Measurements from ENCODE around the gene SHKBP1.

SHKBP1 gene

DNA sequence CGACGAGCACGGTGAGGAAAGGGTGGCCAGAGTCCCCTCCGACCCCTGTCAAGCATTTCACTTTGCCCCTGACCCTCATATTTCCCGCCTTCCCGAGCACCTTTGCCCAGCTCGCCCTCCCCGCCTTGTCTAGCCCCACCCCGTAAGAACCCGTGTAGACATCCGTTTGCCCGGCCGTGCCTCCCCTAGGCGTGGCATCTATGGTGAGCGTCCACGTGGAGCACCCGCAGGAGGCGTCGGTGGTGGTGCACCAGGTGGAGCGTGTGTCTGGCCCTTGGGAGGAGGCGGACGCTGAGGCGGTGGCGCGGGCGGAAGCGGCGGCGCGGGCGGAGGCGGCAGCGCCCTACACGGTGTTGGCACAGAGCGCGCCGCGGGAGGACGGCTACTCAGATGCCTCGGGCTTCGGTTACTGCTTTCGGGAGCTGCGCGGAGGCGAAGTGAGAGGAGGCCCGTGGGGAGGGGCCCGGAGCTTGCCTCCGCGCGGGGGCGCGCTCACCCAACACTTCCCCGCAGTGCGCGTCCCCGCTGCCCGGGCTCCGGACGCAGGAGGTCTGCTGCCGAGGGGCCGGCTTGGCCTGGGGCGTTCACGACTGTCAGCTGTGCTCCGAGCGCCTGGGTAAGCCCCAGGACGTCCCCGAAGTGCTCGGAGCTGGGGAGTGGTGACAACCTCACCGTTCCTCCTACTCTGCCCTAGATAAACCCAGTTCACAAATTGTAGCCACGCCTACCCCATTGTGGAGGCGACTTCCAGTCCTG lies 28.7 kb downstream of the SHKBP1 start:
- H3K79me1 ChIP-seq (replicated peaks; ENCODE audit: low read length, poor library complexity, severe bottlenecking) = no peaks in the 10 kb centered on the region

DNA sequence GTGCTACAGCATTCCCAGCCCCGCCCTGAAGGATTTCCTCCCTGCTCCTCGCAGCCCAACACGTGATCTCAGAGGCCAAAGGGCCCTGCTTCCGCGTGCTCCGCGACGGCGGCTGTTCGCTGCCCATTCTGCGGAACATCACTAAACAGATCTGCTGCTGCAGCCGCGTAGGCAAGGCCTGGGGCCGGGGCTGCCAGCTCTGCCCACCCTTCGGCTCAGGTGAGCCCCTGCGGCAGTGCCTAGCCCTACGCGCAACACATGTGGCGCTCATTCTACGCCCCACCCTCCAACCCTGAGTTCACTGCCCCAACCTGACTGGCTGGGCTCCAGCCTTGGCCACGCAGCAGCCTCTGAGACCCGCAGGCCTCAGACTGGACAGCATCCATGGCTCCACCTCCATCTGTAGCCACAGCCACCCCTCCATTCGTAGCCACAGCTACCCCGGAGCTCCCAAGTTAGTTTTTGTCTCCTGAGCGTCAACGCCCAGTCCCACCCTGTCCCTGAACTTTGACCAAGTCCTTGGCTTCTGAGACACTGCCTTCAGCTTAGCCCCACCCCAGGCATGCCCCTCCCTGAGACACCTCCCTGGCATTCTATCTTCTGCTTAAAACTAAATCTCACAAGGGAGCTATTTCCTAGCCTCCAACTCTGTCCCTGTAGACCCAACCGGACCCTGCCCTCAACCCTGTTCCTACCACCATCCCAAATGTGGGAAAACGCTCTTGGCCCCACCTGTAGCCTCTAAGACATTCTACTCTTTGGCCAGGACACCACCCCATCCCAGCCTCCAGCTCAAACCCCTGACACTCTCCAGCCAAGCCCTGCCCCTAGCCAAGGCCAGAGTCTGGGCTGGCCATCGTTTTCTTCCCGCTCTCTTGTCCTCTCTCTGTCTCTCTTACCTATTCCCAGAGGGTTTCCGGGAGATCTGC lies 30.9 kb downstream of the SHKBP1 start:
- no peak for DNase-seq
- H2BK15ac ChIP-seq (ENCODE audit: low read depth, poor library complexity, severe bottlenecking) = no peak overlapping the region
- no peaks in the 10 kb centered on the region for H3K9me3 ChIP-seq (ENCODE audit: control insufficient read depth, low read length)
- peaks cover 34% of the 10 kb centered on the region for H3K4me1 ChIP-seq (ENCODE audit: control insufficient read depth, insufficient read depth, low read depth, low read length)
- H2BK12ac ChIP-seq (ENCODE audit: low read length in 2 of 2) = no peak overlapping the region
- H2BK120ac ChIP-seq (ENCODE audit: low read depth, low read length) = no peak overlapping the region
- no peak overlapping the region for H3K4me3 ChIP-seq (ENCODE audit: insufficient read depth in 1 of 2, low read depth in 1 of 2, low read length in 2 of 2)
- H3K9ac ChIP-seq (ENCODE audit: low read length) = no peak overlapping the region
- H3K23ac ChIP-seq (ENCODE audit: low read length in 2 of 2) = no peak overlapping the region
- H3K14ac ChIP-seq (ENCODE audit: low read length in 2 of 2) = no peak overlapping the region
- no peak overlapping the region for H3K18ac ChIP-seq (ENCODE audit: low read depth in 1 of 2, low read length in 2 of 2)
- H4K91ac ChIP-seq (ENCODE audit: low read length) = peak overlapping the region; percentile 23
- H2AFZ ChIP-seq (ENCODE audit: low read depth, low read length) = no peak overlapping the region
- no peak overlapping the region for H2AK5ac ChIP-seq (ENCODE audit: low read length, severe bottlenecking)
- H4K8ac ChIP-seq (ENCODE audit: low read length) = no peak overlapping the region
- WGBS = 79% methylated on average over 31 of the region's 31 CpGs
- H3K4me2 ChIP-seq (ENCODE audit: low read length, poor library complexity, severe bottlenecking) = no peak overlapping the region
- H3K27me3 ChIP-seq (ENCODE audit: control insufficient read depth in 1 of 2, insufficient read depth in 1 of 2, low read length in 2 of 2) = peaks cover 10 to 18% of the 10 kb centered on the region in 2 experiments
- H2BK5ac ChIP-seq (ENCODE audit: low read depth, low read length, poor library complexity, severe bottlenecking) = no peak overlapping the region
- H3K4ac ChIP-seq (ENCODE audit: low read depth in 1 of 2, low read length in 2 of 2) = no peak overlapping the region
- H3K27ac ChIP-seq (ENCODE audit: low read length, poor library complexity, severe bottlenecking) = no peak overlapping the region
- no peaks in the 10 kb centered on the region for H3K79me1 ChIP-seq (replicated peaks; ENCODE audit: low read length, poor library complexity, severe bottlenecking)
- H3K36me3 ChIP-seq (ENCODE audit: control insufficient read depth in 1 of 2, insufficient read depth in 2 of 2, low read depth in 1 of 2, low read length in 2 of 2) = peaks cover 0 to 2% of the 10 kb centered on the region in 2 experiments

More for the DNA sequence above, 28.7 kb downstream of the SHKBP1 start:
- H3K14ac ChIP-seq (ENCODE audit: low read length in 2 of 2) = peak overlapping the region in 1 of 2 experiments; percentile 75
- H3K9me3 ChIP-seq (ENCODE audit: control insufficient read depth, low read length) = no peaks in the 10 kb centered on the region
- H2BK5ac ChIP-seq (ENCODE audit: low read depth, low read length, poor library complexity, severe bottlenecking) = no peak overlapping the region
- peak overlapping the region; percentile 76 for H4K8ac ChIP-seq (ENCODE audit: low read length)
- peak overlapping the region; percentile 86 for H3K4me2 ChIP-seq (ENCODE audit: low read length, poor library complexity, severe bottlenecking)
- no peak overlapping the region for H2AK5ac ChIP-seq (ENCODE audit: low read length, severe bottlenecking)
- peak overlapping the region; percentile 69 to 92 for H2BK12ac ChIP-seq (ENCODE audit: low read length in 2 of 2)
- DNase-seq = peak; percentile 71
- H3K4ac ChIP-seq (ENCODE audit: low read depth in 1 of 2, low read length in 2 of 2) = peak overlapping the region; percentile 68 to 81
- H3K27ac ChIP-seq (ENCODE audit: low read length, poor library complexity, severe bottlenecking) = no peak overlapping the region
- H3K4me1 ChIP-seq (ENCODE audit: control insufficient read depth, insufficient read depth, low read depth, low read length) = peaks cover 48% of the 10 kb centered on the region
- under 1% methylated on average over 69 of the region's 71 CpGs for WGBS
- H3K9ac ChIP-seq (ENCODE audit: low read length) = peak overlapping the region; percentile 9
- peak overlapping the region; percentile 52 to 73 for H3K4me3 ChIP-seq (ENCODE audit: insufficient read depth in 1 of 2, low read depth in 1 of 2, low read length in 2 of 2)
- peaks cover 19 to 31% of the 10 kb centered on the region in 2 experiments for H3K27me3 ChIP-seq (ENCODE audit: control insufficient read depth in 1 of 2, insufficient read depth in 1 of 2, low read length in 2 of 2)
- peak overlapping the region; percentile 57 for H2BK120ac ChIP-seq (ENCODE audit: low read depth, low read length)
- H3K23ac ChIP-seq (ENCODE audit: low read length in 2 of 2) = no peak overlapping the region
- peaks cover 0 to 4% of the 10 kb centered on the region in 2 experiments for H3K36me3 ChIP-seq (ENCODE audit: control insufficient read depth in 1 of 2, insufficient read depth in 2 of 2, low read depth in 1 of 2, low read length in 2 of 2)
- H2BK15ac ChIP-seq (ENCODE audit: low read depth, poor library complexity, severe bottlenecking) = peak overlapping the region; percentile 52
- peak overlapping the region; percentile 92 for H4K91ac ChIP-seq (ENCODE audit: low read length)
- H3K18ac ChIP-seq (ENCODE audit: low read depth in 1 of 2, low read length in 2 of 2) = peak overlapping the region; percentile 78 to 90
- peak overlapping the region; percentile 66 for H2AFZ ChIP-seq (ENCODE audit: low read depth, low read length)

DNA sequence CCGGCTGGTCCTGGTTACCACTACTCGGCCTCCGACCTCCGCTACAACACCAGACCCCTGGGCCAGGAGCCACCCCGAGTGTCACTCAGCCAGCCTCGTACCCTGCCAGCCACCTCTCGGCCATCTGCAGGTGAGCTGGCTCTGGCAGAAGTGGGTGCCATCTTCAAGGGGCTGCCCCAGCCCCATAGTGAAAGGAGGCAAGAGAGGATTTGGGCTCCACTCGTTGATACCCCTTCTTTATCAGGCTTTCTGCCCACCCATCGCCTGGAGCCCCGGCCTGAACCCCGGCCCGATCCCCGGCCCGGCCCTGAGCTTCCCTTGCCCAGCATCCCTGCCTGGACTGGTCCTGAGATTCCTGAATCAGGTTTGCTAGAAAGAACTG lies 31.6 kb downstream of the SHKBP1 start:
- no peak overlapping the region for H2BK12ac ChIP-seq (ENCODE audit: low read length in 2 of 2)
- H3K23ac ChIP-seq (ENCODE audit: low read length in 2 of 2) = no peak overlapping the region
- no peak overlapping the region for H3K4me3 ChIP-seq (ENCODE audit: insufficient read depth in 1 of 2, low read depth in 1 of 2, low read length in 2 of 2)
- no peak overlapping the region for H2AK5ac ChIP-seq (ENCODE audit: low read length, severe bottlenecking)
- WGBS = 91% methylated on average over 14 of the region's 14 CpGs
- H2BK15ac ChIP-seq (ENCODE audit: low read depth, poor library complexity, severe bottlenecking) = no peak overlapping the region
- H3K27me3 ChIP-seq (ENCODE audit: control insufficient read depth in 1 of 2, insufficient read depth in 1 of 2, low read length in 2 of 2) = peaks cover 10 to 18% of the 10 kb centered on the region in 2 experiments
- H3K9ac ChIP-seq (ENCODE audit: low read length) = no peak overlapping the region
- peaks cover 35% of the 10 kb centered on the region for H3K4me1 ChIP-seq (ENCODE audit: control insufficient read depth, insufficient read depth, low read depth, low read length)
- H3K36me3 ChIP-seq (ENCODE audit: control insufficient read depth in 1 of 2, insufficient read depth in 2 of 2, low read depth in 1 of 2, low read length in 2 of 2) = peaks cover 0 to 2% of the 10 kb centered on the region in 2 experiments
- no peaks in the 10 kb centered on the region for H3K9me3 ChIP-seq (ENCODE audit: control insufficient read depth, low read length)
- no peak overlapping the region for H3K27ac ChIP-seq (ENCODE audit: low read length, poor library complexity, severe bottlenecking)
- H4K8ac ChIP-seq (ENCODE audit: low read length) = no peak overlapping the region
- no peak overlapping the region for H4K91ac ChIP-seq (ENCODE audit: low read length)
- no peak for DNase-seq
- no peak overlapping the region for H3K18ac ChIP-seq (ENCODE audit: low read depth in 1 of 2, low read length in 2 of 2)
- no peak overlapping the region for H2BK120ac ChIP-seq (ENCODE audit: low read depth, low read length)
- no peak overlapping the region for H2AFZ ChIP-seq (ENCODE audit: low read depth, low read length)
- H3K14ac ChIP-seq (ENCODE audit: low read length in 2 of 2) = no peak overlapping the region
- H2BK5ac ChIP-seq (ENCODE audit: low read depth, low read length, poor library complexity, severe bottlenecking) = no peak overlapping the region
- H3K4me2 ChIP-seq (ENCODE audit: low read length, poor library complexity, severe bottlenecking) = no peak overlapping the region
- no peak overlapping the region for H3K4ac ChIP-seq (ENCODE audit: low read depth in 1 of 2, low read length in 2 of 2)
- H3K79me1 ChIP-seq (replicated peaks; ENCODE audit: low read length, poor library complexity, severe bottlenecking) = no peaks in the 10 kb centered on the region

DNA sequence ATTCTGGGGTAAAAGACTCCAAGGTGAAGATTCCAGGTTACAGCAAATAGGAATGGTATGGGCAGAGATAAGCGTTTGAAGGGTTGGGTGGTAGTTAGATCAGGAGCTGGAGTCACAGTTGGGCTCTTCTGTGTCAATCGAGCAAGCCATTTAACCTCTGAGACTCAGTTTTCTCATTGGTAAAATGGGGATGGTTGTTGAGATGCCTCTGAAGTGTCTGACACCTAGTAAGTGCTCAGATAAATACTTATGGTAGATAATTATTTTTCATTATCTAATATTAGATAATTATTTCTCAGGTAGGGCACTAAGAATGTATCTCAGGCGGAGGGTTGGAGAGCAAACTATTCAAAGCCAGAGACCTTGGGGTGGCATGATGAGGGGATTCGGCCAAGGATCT lies 32.3 kb downstream of the SHKBP1 start:
- WGBS = 96% methylated on average over 4 of the region's 4 CpGs
- H3K18ac ChIP-seq (ENCODE audit: low read depth in 1 of 2, low read length in 2 of 2) = no peak overlapping the region

More for the DNA sequence above, 32.3 kb downstream of the SHKBP1 start:
- Histone ChIP-seq H2BK12ac (ENCODE audit: low read length in 2 of 2) (no peak overlapping the region), H3K27me3 (ENCODE audit: control insufficient read depth in 1 of 2, insufficient read depth in 1 of 2, low read length in 2 of 2) (peaks cover 10 to 18% of the 10 kb centered on the region in 2 experiments), H3K9me3 (ENCODE audit: control insufficient read depth, low read length) (no peaks in the 10 kb centered on the region), H3K14ac (ENCODE audit: low read length in 2 of 2) (no peak overlapping the region), H3K27ac (ENCODE audit: low read length, poor library complexity, severe bottlenecking) (no peak overlapping the region), H3K79me1 (replicated peaks; ENCODE audit: low read length, poor library complexity, severe bottlenecking) (no peaks in the 10 kb centered on the region), H4K91ac (ENCODE audit: low read length) (no peak overlapping the region), H2BK120ac (ENCODE audit: low read depth, low read length) (no peak overlapping the region), H3K9ac (ENCODE audit: low read length) (no peak overlapping the region), H2BK15ac (ENCODE audit: low read depth, poor library complexity, severe bottlenecking) (peak overlapping the region; percentile 63), H2AK5ac (ENCODE audit: low read length, severe bottlenecking) (no peak overlapping the region), H2AFZ (ENCODE audit: low read depth, low read length) (no peak overlapping the region), H4K8ac (ENCODE audit: low read length) (no peak overlapping the region), H3K4me1 (ENCODE audit: control insufficient read depth, insufficient read depth, low read depth, low read length) (peaks cover 35% of the 10 kb centered on the region), H3K4ac (ENCODE audit: low read depth in 1 of 2, low read length in 2 of 2) (no peak overlapping the region), H3K36me3 (ENCODE audit: control insufficient read depth in 1 of 2, insufficient read depth in 2 of 2, low read depth in 1 of 2, low read length in 2 of 2) (peaks cover 0 to 2% of the 10 kb centered on the region in 2 experiments), H2BK5ac (ENCODE audit: low read depth, low read length, poor library complexity, severe bottlenecking) (no peak overlapping the region), H3K4me2 (ENCODE audit: low read length, poor library complexity, severe bottlenecking) (peak overlapping the region; percentile 46), H3K4me3 (ENCODE audit: insufficient read depth in 1 of 2, low read depth in 1 of 2, low read length in 2 of 2) (no peak overlapping the region), H3K23ac (ENCODE audit: low read length in 2 of 2) (no peak overlapping the region)
- DNase-seq = no peak

Data from mesenchymal stem cell (in vitro differentiated cells and primary cell).